Erythroblast (primary cell): ENCODE measurements around the gene ARRDC1.

Experiments used
- GATA1 ChIP-seq: IDR thresholded peaks from 2 replicates; pipeline ENCODE4 v1.6.1; 2011; ENCODE audit warnings: low read depth, mild to moderate bottlenecking, control low read depth, low read length, moderate library complexity
- POLR2A ChIP-seq: IDR thresholded peaks from 2 replicates; pipeline ENCODE4 v1.6.1; 2011; ENCODE audit warnings: mild to moderate bottlenecking, low read length

GRCh38 chr9:137579259-137579604 is 26.3 kb upstream of the ARRDC1 start:
- TF ChIP-seq POLR2A (no peak), GATA1 (no peak)
